Activated T-cell treated with anti-CD3 and anti-CD28 coated beads, Interleukin-2, amount 50 U/mL, for 24 hours (primary cell): Measurements from ENCODE around the gene RARA.
A peak's percentile ranks its signal among the peaks of the same experiment; 100 is the strongest.

Source experiments
- DNase-seq: peaks from one replicate; pipeline ENCODE4 v3.0.0-alpha.2; 2020
- H3K27ac Mint-ChIP-seq: 2 replicates; pipeline ENCODE4 v1.8.0; 2020; ENCODE audit warnings: mild to moderate bottlenecking, mixed read lengths
- H3K27me3 Mint-ChIP-seq: 2 replicates; pipeline ENCODE4 v1.8.0; 2020; ENCODE audit warnings: mixed read lengths
- H3K36me3 Mint-ChIP-seq: 2 replicates; pipeline ENCODE4 v1.8.0; 2020; ENCODE audit warnings: low read depth, mixed read lengths
- H3K4me1 Mint-ChIP-seq: 2 replicates; pipeline ENCODE4 v1.8.0; 2020; ENCODE audit warnings: low read depth, mixed read lengths
- H3K4me3 Mint-ChIP-seq: 2 replicates; pipeline ENCODE4 v1.8.0; 2020; ENCODE audit warnings: mild to moderate bottlenecking, moderate library complexity, mixed read lengths
- H3K9me3 Mint-ChIP-seq: 2 replicates; pipeline ENCODE4 v1.8.0; 2020; ENCODE audit warnings: mixed read lengths

The RARA gene

DNA sequence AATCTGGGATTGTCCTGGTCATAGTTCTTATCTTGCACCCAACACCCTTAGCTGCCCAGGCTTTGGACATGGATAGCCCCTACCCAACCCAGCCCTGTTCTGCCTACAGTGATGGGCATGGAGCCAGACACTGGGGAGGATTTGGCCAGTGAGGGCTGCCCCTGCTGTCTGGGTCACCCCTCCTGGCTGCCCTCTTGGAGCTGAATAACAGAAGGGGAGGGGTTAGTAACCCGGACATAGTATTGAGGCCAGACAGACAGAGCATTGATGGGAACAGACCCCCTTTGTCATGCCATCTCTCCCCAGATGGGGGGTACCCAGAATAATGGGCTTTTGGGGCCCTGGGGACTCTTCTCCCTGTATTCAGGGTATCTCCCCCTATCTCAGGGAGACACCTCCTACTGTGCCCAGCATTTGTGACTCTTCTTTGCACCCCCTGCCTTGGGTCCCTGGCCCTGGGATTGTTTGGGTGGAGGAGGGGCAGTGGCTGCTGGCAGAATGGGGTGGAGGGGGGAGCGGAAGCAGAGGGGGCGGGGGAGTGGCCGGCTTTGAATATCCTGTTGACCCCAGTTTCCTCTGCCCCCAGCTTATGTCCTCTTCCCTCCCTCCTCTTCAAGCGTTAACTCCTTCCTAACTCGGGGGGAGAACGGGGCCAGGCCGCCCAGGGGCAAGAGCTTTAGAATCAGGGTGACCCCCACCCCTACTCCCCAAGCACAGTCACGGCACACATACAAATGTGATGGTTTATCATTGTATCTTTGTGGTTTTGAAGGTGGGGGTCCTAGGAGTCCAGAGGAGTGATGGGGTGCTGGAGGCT is 38.5 kb downstream of the RARA start:
- Mint-ChIP-seq H3K36me3 (peaks cover 49% of the 10 kb centered on the region), H3K27ac (peak overlapping the region; percentile 76), H3K9me3 (no peaks in the 10 kb centered on the region), H3K4me1 (peaks cover 76% of the 10 kb centered on the region), H3K27me3 (no peaks in the 10 kb centered on the region), H3K4me3 (no peak overlapping the region)
- DNase-seq = no peak

DNA sequence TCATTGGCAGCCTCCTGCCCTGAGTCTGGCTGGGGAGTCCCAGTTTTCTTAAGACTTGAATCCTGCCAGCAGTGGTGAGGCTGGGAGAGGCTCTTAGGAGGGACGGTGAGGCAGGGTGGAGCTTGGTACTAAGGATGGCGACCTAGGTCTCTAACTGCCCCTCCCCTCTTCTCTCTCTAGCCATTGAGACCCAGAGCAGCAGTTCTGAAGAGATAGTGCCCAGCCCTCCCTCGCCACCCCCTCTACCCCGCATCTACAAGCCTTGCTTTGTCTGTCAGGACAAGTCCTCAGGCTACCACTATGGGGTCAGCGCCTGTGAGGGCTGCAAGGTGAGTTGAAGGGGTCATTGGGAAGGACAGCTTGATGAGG is 39.1 kb downstream of the RARA start:
- H3K9me3 Mint-ChIP-seq = no peaks in the 10 kb centered on the region
- H3K4me1 Mint-ChIP-seq = peaks cover 76% of the 10 kb centered on the region
- peaks cover 49% of the 10 kb centered on the region for H3K36me3 Mint-ChIP-seq
- H3K27me3 Mint-ChIP-seq = no peaks in the 10 kb centered on the region
- DNase-seq = no peak
- H3K27ac Mint-ChIP-seq = peak overlapping the region; percentile 76
- H3K4me3 Mint-ChIP-seq = no peak overlapping the region

DNA sequence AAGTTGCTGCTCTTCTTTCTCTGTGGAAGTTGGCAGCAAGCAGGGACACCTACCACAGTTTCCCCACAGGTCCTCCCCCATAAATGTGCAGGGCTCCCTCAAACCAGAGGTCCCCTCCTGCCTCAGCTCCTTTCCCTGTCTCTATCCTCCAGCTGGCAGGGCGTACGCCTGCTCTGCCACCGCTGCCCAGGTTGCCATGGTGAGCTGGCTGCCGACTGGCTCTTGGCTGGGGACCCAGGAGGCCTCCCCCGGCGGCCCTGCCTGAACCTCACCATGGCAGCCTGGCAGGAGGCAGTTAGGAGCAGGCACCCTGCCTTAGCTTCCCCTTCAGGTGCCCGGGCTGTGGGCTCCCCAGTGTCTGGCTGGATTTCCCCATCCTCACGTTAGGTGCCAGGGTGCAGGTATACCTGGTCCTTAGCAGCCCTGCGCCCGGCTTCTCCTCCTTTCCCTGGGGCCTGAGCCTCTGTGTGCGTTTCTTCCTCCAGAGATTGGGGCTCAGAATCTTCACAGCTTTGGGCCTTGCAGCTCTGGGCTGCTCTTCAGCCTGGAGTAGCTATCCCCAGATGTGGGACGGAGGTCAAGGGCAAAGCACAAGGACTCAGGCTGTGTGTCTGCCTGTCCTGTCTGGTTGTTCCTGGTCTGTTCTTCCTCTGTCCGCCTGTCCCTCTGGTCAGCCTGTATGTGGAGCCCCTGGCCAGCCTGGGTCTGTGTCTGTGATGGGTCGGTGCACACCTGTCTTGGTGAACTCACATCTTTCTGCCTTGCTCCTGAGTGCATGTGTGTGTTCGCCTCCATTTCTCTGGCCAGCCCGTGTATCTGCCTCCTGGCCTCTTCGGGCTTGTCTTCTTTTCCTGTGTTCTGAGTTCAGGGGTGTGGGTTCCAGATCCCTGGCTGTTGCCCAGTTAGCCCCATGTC is 39.8 kb downstream of the RARA start:
- DNase-seq = no peak
- H3K36me3 Mint-ChIP-seq = peaks cover 48% of the 10 kb centered on the region
- H3K27ac Mint-ChIP-seq = peak overlapping the region; percentile 29
- H3K4me1 Mint-ChIP-seq = peaks cover 72% of the 10 kb centered on the region
- no peaks in the 10 kb centered on the region for H3K27me3 Mint-ChIP-seq
- no peaks in the 10 kb centered on the region for H3K9me3 Mint-ChIP-seq
- H3K4me3 Mint-ChIP-seq = no peak overlapping the region

DNA sequence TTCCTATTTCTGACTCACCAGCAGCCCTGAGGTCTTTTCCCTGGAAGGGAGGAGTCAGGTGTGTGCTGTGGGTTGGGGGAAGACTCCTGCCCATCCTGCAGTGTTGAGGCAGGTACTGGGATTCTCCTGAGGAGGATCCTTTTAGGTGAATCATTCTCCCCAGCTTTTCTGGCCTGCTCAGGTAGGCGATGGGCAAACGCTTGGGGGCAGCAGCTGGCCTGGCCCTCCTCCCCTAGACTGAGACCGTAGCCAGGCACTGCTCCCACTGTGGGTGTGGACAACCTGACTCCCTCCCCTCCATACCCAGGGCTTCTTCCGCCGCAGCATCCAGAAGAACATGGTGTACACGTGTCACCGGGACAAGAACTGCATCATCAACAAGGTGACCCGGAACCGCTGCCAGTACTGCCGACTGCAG is 40.5 kb downstream of the RARA start:
- Mint-ChIP-seq H3K36me3 (peaks cover 53% of the 10 kb centered on the region), H3K27ac (peak overlapping the region; percentile 23)

DNA sequence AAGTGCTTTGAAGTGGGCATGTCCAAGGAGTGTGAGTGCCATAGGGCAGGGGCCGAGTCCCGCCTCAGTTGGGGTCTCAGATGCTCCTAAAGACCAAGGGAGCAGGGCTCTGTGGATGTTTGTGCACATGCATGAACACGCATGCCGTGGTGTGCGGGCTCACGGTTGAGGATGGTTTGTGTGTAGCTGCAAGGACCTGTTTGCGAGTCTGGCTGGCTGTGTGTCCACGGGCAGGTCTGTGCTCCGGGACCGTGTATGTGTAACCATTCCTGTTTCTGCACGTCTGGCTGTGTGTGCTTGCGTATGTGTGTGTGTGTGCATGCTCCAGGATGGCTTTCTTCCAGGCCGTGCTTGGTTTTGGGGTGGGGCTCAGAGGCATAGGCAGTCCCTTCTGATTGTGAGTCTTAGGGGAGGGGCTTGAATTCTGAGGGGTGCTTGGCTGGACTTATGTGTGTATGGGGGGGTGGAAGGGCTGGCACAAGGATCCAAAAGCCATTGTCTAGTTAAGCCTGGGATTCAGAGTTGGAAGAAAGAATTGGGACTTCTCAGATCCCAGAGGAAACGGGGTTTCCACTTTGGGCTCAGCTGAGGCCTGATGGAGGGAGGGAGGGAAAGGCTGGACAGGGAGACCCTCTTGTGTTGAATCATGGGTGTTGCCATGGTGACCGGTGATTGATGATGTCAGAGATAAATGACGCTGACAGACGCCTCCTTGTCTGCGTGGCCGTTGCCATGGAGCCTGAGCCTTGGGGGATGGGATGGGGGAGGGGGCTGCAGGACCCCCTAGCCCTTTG is 41.1 kb downstream of the RARA start:
- Mint-ChIP-seq H3K4me1 (peaks cover 63% of the 10 kb centered on the region), H3K27ac (peak overlapping the region; percentile 46), H3K27me3 (no peaks in the 10 kb centered on the region), H3K4me3 (no peak overlapping the region), H3K36me3 (peaks cover 57% of the 10 kb centered on the region), H3K9me3 (no peaks in the 10 kb centered on the region)
- no peak for DNase-seq

More for the DNA sequence above, 40.5 kb downstream of the RARA start:
- H3K4me3 Mint-ChIP-seq = no peak overlapping the region
- no peaks in the 10 kb centered on the region for H3K27me3 Mint-ChIP-seq
- DNase-seq = no peak
- no peaks in the 10 kb centered on the region for H3K9me3 Mint-ChIP-seq
- H3K4me1 Mint-ChIP-seq = peaks cover 69% of the 10 kb centered on the region

DNA sequence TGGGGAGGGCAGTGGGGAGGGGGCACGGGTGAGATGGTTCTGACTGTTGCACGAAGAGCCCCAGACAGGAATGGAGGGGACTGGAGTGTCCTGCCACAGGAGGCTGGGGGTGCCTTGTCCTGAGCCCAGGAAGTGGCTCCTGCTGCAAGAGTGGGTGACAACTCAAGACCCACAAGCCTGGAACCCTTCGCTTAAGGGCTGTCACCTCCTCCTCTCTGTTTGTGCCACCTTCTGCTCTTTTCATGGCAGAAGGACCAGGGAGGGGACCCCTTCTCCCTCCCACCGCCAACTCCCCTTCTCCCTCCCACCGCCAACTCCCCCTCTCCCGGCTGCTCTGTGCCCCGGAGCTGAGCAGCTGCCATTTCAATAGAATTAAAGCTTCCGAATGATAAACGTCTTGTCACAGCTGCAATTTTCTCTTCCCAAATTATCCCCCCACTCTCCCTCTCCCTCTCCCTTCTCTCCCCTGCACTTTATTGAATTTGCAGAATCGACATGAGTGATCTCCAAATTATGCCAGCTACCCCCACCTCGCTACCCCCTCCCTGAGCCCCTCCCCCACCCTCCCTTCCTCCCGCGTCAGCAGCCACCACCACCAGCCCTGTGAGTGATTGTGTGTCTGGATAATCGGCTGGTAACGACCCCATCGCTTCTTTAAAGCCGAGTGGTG is 41.8 kb downstream of the RARA start:
- Mint-ChIP-seq H3K36me3 (peaks cover 64% of the 10 kb centered on the region), H3K4me1 (peaks cover 56% of the 10 kb centered on the region), H3K27ac (no peak overlapping the region)

DNA sequence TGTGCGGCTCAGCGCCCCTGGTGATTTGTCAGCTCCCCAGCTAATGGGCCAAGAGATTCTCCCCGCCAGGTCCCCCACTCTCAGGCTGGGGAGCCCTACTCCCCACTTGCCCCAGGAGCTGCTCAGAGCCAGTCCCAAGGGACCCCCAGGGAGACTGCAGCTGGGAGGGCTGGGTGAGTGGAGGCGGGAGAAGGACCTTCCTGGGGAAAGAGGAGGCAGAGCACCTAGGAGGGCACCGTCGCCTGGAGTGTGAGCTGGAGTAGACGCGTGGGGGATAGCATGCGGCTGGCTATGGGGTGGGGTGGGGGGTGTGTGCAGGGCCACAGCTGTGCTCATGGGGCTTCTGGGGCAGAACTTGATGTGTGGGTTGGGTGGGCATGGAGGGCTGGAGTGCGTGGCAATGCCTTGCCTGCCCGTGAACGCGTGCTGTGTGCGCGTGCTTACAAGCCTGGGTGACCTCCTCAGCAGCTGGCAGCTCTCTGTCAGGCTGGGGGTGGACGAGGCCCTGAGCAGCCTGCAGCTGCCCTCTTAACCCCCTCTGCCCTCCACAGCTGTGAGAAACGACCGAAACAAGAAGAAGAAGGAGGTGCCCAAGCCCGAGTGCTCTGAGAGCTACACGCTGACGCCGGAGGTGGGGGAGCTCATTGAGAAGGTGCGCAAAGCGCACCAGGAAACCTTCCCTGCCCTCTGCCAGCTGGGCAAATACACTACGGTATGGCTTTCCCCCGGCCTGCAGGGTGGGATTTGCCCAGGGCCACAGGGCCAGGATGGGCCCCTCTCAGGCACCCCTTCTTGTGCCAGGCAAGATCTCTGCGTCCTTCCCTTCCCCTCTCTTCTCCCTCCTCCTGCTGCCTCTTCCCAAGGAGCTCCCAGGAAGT is 42.6 kb downstream of the RARA start:
- no peak overlapping the region for H3K27ac Mint-ChIP-seq
- H3K9me3 Mint-ChIP-seq = no peaks in the 10 kb centered on the region
- peaks cover 67% of the 10 kb centered on the region for H3K36me3 Mint-ChIP-seq
- no peak for DNase-seq
- no peaks in the 10 kb centered on the region for H3K27me3 Mint-ChIP-seq
- peaks cover 50% of the 10 kb centered on the region for H3K4me1 Mint-ChIP-seq
- no peak overlapping the region for H3K4me3 Mint-ChIP-seq

More for the DNA sequence above, 41.8 kb downstream of the RARA start:
- no peak for DNase-seq
- Mint-ChIP-seq H3K4me3 (no peak overlapping the region), H3K27me3 (no peaks in the 10 kb centered on the region), H3K9me3 (no peaks in the 10 kb centered on the region)

DNA sequence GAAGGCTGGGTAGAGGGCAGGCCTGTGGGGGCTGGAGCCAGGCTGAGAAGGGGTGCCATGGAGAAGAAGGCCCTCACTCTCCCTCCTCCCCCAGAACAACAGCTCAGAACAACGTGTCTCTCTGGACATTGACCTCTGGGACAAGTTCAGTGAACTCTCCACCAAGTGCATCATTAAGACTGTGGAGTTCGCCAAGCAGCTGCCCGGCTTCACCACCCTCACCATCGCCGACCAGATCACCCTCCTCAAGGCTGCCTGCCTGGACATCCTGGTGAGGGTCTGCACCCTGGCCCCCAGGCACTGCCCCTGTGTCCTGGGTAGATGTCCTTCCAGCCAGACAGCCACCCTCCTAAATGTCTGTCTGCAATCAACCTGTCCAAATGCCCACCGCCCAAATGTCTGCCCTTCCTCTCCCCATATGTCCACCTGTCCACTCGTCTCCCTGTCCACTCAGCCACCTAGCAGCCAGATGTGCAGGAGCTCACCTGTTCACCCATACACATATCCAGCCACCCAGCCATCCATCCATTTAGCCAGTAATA is 43.3 kb downstream of the RARA start:
- no peak for DNase-seq
- H3K4me1 Mint-ChIP-seq = peaks cover 43% of the 10 kb centered on the region
- no peaks in the 10 kb centered on the region for H3K9me3 Mint-ChIP-seq
- H3K27me3 Mint-ChIP-seq = no peaks in the 10 kb centered on the region
- peaks cover 69% of the 10 kb centered on the region for H3K36me3 Mint-ChIP-seq
- peak overlapping the region; percentile 75 for H3K27ac Mint-ChIP-seq
- no peak overlapping the region for H3K4me3 Mint-ChIP-seq

DNA sequence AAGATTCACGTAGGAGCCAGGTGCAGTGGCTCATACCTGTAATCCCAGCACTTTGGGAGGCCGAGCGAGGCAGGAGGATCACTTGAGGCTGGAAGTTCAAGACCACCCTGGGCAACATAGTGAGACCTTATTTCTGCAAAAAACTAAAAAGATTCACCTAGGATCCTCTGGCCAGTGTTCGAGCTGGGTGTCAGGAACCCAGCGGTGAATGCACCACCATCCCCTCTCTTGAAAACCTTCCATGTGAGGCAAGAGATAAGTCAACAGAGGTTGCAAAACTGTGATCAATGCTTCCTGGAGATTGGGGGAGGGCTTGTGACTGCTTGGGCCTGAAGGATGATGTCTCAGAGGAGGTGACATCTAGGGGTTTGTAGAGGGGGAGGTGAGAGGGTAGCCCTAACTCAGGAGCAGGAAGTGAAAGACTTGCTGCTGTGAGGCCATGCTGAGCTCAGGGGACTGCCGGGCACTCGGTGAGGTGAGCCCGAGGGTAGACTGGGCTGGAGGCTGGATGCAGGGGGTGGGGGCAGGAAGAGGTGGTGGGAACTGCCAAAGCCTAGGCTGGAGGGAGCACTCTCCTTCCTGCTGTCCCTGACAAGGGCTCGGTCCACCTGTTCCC is 43.9 kb downstream of the RARA start:
- H3K9me3 Mint-ChIP-seq = no peaks in the 10 kb centered on the region
- DNase-seq = no peak
- H3K4me3 Mint-ChIP-seq = no peak overlapping the region
- H3K4me1 Mint-ChIP-seq = peaks cover 38% of the 10 kb centered on the region
- no peaks in the 10 kb centered on the region for H3K27me3 Mint-ChIP-seq
- H3K36me3 Mint-ChIP-seq = peaks cover 70% of the 10 kb centered on the region
- peak overlapping the region; percentile 75 for H3K27ac Mint-ChIP-seq

DNA sequence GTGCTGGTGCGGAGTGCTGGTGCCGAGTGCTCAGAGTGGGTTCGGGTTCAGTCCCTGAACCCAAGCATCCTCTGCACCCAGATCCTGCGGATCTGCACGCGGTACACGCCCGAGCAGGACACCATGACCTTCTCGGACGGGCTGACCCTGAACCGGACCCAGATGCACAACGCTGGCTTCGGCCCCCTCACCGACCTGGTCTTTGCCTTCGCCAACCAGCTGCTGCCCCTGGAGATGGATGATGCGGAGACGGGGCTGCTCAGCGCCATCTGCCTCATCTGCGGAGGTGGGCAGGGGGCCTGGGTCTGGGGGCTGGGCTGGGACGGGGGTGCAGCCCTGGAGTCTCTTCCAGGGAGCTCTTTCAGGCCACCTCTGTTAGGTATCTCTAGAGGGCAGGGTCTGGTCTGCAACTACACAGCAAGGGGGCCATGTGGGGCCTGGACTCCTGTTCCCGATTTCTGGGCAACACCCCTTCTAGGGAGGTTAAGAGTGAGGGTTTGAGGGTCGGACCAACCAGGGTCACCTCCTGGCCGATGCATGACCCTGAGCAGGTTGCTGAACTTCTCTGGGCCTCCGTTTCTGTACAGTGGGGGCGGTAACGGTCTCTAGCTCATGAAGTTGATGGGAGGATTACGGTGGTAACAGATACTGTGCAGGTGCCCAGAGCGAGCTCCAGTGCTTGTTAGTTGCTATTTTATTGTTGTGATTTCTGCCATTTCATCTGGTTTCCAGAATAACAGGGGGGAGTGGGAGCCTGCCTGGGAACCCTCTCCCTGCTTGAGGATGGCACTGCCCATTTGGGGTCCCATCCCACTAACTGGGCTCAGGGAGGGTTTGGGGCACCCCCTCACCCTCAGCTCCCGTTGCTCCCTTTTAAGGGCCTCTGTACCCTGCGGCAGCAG is 45.5 kb downstream of the RARA start:
- H3K36me3 Mint-ChIP-seq = peaks cover 61% of the 10 kb centered on the region
- H3K27ac Mint-ChIP-seq = peak overlapping the region; percentile 47
- no peak overlapping the region for H3K4me3 Mint-ChIP-seq
- no peak for DNase-seq
- no peaks in the 10 kb centered on the region for H3K27me3 Mint-ChIP-seq
- H3K4me1 Mint-ChIP-seq = peaks cover 33% of the 10 kb centered on the region
- H3K9me3 Mint-ChIP-seq = no peaks in the 10 kb centered on the region

DNA sequence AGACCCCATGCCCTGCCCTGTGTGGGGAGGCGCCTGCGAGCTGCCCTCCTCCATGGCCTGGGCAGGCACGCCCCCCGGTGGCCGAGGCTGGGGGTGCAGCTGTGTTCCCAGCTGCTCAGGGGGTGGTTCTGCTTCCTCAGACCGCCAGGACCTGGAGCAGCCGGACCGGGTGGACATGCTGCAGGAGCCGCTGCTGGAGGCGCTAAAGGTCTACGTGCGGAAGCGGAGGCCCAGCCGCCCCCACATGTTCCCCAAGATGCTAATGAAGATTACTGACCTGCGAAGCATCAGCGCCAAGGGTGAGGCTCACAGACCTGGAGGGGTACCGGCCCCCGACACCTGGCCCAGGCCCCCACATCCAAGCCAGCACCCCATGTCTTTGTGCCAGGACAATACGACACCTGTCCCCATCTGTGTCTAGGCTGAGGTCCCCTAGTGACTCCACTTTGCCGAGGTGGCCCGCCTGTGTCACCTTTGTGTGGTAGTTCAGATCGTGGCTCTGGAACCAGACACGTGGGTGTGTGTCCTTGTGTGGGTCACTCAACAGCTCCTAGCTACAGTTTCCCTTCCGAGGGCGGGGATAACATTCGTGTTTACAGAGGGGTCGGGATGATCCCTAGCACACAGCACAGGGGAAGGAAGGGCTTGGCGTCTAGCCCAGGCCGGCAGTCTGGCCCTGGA is 46.3 kb downstream of the RARA start:
- DNase-seq = peak; percentile 91
- H3K4me3 Mint-ChIP-seq = no peak overlapping the region
- no peaks in the 10 kb centered on the region for H3K9me3 Mint-ChIP-seq
- H3K4me1 Mint-ChIP-seq = peaks cover 29% of the 10 kb centered on the region
- H3K27ac Mint-ChIP-seq = no peak overlapping the region
- no peaks in the 10 kb centered on the region for H3K27me3 Mint-ChIP-seq
- peaks cover 53% of the 10 kb centered on the region for H3K36me3 Mint-ChIP-seq
